LNCaP clone FGC (cell line): ENCODE results near the gene KDELR3.

ENCODE experiments used
- DNase-seq: peaks from one replicate; pipeline ENCODE4 v3.0.0-alpha.2; 2011; ENCODE audit warnings: low read depth
- H3K4me3 ChIP-seq: 2 replicates; pipeline ENCODE4 v1.5.1; 2011; ENCODE audit warnings: mild to moderate bottlenecking, low read depth, low read length, control low read depth
- TF ChIP-seq, protein P1 (sequence below): IDR thresholded peaks from 2 replicates; pipeline ENCODE4 v1.5.1; 2012; ENCODE audit warnings: mild to moderate bottlenecking; ENCODE audit not compliant: control insufficient read depth, insufficient read depth; ENCODE audit errors: extremely low read depth

The KDELR3 gene

DNA sequence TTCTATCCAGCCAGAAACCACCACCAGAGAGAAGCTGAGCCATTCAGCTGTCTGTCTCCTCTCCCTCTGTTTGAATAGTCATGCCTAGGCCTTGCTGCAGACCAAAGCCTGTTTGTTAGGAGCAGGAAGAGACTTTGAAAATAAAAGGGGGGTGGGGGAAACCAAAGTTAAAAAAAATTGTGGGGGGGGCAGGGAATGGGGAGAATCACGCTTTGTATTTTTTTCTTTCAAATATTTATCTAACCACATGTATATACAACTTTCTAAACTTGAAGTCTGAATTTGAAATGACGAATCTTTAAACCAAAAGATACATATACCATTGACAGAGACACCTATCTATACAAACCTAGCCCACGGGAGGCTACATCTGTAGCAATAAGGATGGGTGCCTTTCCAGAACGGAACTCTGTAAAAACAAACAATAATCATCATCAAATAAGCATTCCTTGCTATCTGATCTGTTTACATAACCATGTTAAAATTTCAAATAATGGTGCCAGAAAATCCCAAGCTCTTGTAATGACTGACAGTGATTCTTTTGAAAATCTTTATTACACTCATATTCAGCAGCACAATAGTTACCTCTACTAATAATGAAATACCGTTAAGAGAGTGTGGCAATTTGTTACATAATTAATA is 23.9 kb downstream of the KDELR3 start:
- H3K4me3 ChIP-seq = no peak overlapping the region
- DNase-seq = peak; percentile 33
- TF ChIP-seq, protein P1, sequence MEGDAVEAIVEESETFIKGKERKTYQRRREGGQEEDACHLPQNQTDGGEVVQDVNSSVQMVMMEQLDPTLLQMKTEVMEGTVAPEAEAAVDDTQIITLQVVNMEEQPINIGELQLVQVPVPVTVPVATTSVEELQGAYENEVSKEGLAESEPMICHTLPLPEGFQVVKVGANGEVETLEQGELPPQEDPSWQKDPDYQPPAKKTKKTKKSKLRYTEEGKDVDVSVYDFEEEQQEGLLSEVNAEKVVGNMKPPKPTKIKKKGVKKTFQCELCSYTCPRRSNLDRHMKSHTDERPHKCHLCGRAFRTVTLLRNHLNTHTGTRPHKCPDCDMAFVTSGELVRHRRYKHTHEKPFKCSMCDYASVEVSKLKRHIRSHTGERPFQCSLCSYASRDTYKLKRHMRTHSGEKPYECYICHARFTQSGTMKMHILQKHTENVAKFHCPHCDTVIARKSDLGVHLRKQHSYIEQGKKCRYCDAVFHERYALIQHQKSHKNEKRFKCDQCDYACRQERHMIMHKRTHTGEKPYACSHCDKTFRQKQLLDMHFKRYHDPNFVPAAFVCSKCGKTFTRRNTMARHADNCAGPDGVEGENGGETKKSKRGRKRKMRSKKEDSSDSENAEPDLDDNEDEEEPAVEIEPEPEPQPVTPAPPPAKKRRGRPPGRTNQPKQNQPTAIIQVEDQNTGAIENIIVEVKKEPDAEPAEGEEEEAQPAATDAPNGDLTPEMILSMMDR = no peak

DNA sequence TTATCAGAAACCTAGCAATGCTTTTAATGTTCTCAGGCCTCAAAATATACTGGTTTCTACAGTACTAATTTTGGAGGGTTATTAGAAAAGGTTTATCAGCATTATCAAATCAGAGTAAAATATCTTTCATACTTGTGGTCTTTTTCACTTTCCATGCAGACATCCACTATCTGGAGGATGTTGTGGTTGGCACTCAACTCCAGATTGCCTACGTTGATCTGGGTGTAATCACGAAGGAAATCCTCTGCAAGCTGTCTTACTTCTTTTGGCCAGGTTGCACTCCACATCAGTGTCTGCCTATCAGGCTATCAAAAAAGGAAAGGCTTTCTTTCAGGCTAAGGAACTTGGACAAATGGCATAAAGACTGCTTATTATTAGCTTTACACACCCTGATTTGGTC is 26.6 kb downstream of the KDELR3 start:
- no peak overlapping the region for H3K4me3 ChIP-seq
- no peak for DNase-seq
- TF ChIP-seq, protein P1 = no peak

DNA sequence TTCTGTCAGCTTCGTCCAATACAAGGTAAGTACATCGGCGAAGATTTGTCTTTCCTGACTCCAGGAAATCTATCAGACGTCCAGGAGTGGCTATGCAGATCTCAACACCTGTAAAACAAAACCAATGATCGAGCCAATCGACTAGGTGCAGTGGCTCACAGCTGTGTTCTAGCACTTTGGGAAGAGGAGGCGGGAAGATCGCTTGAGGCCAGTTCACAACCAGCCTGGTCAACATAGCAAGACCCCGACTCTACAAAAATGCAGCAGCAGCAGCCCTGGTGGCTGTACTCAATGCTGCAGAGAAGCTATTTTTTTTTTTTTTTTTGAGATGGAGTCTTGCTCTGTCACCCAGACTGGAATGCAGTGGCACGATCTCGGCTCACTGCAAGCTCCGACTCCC is 27.0 kb downstream of the KDELR3 start:
- H3K4me3 ChIP-seq = no peak overlapping the region
- DNase-seq = no peak
- TF ChIP-seq, protein P1 = no peak

DNA sequence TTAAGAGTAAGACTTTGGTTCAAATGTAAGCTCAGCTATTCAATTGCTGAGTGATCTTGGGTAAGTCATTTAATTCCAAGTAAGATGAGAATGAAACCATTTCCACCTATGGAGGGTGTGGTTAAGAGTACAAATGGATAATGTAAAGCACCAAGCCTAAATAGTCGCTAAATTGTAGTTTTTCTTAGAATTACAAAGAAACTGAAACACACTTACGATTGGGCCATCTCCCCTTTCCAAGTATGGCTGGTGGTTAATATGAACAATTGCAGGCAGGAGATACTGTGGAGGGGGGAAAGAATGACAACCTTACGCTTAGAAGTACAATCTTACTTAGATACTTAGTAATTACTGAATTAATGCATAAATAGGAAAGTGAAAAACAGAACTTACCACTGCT is 30.0 kb downstream of the KDELR3 start:
- H3K4me3 ChIP-seq = no peak overlapping the region
- TF ChIP-seq, protein P1 = no peak

DNA sequence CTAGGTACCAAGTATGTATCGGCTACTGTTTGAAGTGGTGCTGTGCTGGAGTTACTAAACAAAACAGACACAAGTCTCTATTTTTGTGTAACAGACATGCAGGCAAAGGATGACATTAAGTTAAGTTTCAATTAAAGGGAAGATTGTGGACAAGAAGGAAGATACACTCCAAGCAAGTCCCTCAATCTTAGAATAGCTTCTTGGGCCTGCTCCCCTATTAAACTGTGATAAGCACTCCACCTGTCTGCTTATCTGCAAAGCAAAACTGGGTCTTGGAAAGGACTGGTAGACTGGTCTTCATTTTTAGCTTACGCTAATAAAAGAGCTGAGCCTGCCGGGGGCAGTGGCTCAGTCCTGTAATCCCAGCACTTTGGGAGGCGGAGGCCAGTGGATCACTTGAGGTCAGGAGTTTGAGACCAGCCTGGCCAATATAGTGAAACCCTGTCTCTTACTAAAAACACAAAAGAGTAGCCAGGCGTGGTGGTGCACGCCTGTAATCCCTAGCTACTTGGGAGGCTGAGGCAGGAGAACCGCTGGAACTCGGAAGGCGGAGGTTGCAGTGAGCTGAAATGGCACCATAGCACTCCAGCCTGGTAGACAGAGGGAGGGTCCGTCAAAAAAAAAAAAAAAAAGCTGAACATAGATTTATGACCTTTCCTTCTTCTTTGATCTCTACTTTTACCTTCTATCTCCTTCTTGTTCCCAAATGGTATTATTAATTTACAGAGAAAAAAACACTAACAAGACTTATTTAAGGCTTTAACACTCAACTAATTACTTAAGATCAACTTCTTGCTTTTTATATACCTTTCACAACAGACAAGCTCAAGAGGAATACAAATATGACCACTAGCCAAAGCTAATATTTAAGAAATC is 34.1 kb downstream of the KDELR3 start:
- TF ChIP-seq, protein P1 = no peak
- H3K4me3 ChIP-seq = no peak overlapping the region
- no peak for DNase-seq

More for the DNA sequence above, 30.0 kb downstream of the KDELR3 start:
- no peak for DNase-seq

DNA sequence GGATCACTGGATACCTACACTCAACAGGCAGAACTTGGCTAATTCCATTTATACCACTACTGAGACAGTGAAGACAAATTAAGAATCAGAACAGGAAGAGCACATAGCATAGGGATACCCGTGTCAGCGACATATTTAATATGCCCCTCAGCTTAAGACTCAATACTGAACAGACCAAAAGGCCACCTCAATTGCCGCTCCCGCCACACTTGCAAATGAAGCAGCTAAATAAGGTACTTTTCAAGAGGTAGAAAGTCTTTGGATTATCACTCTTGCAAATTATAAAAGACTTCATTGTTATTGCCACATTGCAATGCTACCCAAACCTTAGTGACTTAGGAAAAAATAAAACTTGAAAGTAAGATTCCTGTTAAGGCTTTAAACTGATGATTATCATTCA is 35.1 kb downstream of the KDELR3 start:
- TF ChIP-seq, protein P1 = no peak
- peak; percentile 58 for DNase-seq
- peak overlapping the region; percentile 2; the same call in 1 of the 2 replicates for H3K4me3 ChIP-seq
